Measurements from ENCODE around the gene ANG. TPM values are rescaled to one million over a fixed set of nuclear protein-coding genes. Genes with fewer than 3 reads are reported as not detected.

Gene ANG
- total RNA-seq, 6 experiments from 2014 or later = 361 to 1,830 (median 780) TPM

DNA sequence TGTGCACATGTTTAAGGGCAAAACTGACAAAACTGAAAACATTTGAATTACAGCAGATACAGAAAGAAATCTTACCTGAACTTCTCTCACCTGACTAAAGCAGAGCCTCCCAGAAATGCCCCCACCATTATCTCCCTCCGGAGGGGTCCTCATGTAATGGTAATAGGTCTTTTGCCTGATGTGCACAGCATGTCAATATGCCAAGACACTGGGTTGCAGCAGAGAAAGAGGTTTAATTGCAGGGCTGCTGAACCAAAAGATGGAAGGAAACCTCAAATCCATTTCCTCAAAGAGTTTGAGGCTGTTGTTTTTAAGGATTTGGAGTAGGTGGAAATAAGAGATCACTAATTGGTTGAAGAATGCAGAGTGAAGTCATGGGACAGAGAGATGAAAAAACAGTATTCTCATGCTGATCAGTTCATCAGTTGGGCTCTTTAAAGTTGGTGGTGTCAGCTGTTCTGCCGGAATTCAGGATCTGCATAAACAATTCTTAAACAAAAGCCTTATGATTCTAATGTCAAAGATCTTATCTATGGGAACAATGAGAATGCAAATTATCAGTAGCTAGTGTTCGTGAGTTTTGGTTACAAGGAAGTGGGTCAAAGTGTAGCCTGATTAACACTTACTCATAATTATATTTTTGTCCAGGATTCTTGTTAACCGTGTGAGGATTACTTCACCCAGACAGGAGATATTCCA, 18.2 kb downstream of the ANG start:
- intact Hi-C loops (cut with DNase I) = no loop called here
- no peak overlapping the region for H3K27ac ChIP-seq
- DNase-seq = no peak
- no peaks in the 10 kb centered on the region for H3K9me3 ChIP-seq
- ATAC-seq = peak; percentile 28 to 66 (median 41)
- 43% methylated on average over 4 of the region's 4 CpGs for WGBS (ENCODE audit: insufficient coverage, low coverage, low lambda C conversion rate, missing lambda C conversion rate)
- H3K36me3 ChIP-seq = no peaks in the 10 kb centered on the region
- H3K27me3 ChIP-seq = no peaks in the 10 kb centered on the region
- no peak overlapping the region for H3K4me3 ChIP-seq
- no peaks in the 10 kb centered on the region for H3K4me1 ChIP-seq
- TF ChIP-seq POLR2A (IDR thresholded peaks at IDR 0.05) (no peak), CTCF (IDR thresholded peaks at IDR 0.05) (no peak)

DNA sequence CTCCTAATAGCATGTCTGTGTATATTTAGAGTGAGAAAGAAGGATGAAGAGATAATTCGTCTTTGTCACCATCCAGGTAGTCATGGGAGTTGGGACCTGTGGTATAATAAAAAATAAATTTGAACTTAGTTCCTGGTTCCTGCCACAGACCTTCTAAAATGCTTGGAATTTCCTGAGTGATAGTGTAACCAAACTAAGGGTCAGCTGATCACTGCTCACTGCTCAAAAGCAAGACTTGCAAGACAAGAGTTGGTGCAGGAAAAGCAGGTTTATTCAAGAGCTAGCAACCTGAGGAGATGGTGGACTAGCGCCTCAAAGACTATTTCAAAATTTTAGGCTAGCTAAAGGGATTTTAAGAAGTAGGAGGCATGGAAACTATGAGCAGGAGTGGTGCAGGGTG, 19.1 kb downstream of the ANG start:
- DNase-seq (no peak), ATAC-seq (peak in 2 of 4 donors; percentile 24 to 37)
- Histone ChIP-seq H3K9me3 (no peaks in the 10 kb centered on the region), H3K36me3 (no peaks in the 10 kb centered on the region), H3K27ac (no peak overlapping the region), H3K4me1 (no peaks in the 10 kb centered on the region), H3K4me3 (no peak overlapping the region), H3K27me3 (no peaks in the 10 kb centered on the region)
- intact Hi-C loops (cut with DNase I) = no loop called here
- TF ChIP-seq POLR2A (IDR thresholded peaks at IDR 0.05) (no peak), CTCF (IDR thresholded peaks at IDR 0.05) (no peak)
- WGBS (ENCODE audit: insufficient coverage, low coverage, low lambda C conversion rate, missing lambda C conversion rate) = 58% methylated on average over 2 of the region's 2 CpGs

GRCh38 chr14:20711261-20711660, 22.7 kb downstream of the ANG start:
- Histone ChIP-seq H3K27ac (no peak overlapping the region), H3K27me3 (no peaks in the 10 kb centered on the region), H3K36me3 (no peaks in the 10 kb centered on the region), H3K9me3 (no peaks in the 10 kb centered on the region), H3K4me3 (no peak overlapping the region), H3K4me1 (no peaks in the 10 kb centered on the region)
- ATAC-seq (no peak), DNase-seq (no peak)
- intact Hi-C loops (cut with DNase I) = no loop called here
- no peak for TF ChIP-seq POLR2A (IDR thresholded peaks at IDR 0.05)
- WGBS (ENCODE audit: insufficient coverage, low coverage, low lambda C conversion rate, missing lambda C conversion rate) = 65% methylated on average over 3 of the region's 4 CpGs

- peak in 1 of 4 donors; percentile 21 for ATAC-seq
- Histone ChIP-seq H3K27ac (no peak overlapping the region), H3K9me3 (no peaks in the 10 kb centered on the region), H3K4me1 (no peaks in the 10 kb centered on the region), H3K4me3 (no peak overlapping the region), H3K27me3 (no peaks in the 10 kb centered on the region), H3K36me3 (no peaks in the 10 kb centered on the region)
- WGBS (ENCODE audit: insufficient coverage, low coverage, low lambda C conversion rate, missing lambda C conversion rate) = 62% methylated on average over 4 of the region's 4 CpGs
- intact Hi-C loops (cut with DNase I) = no loop called here
- no peak for DNase-seq
- TF ChIP-seq CTCF (IDR thresholded peaks at IDR 0.05) (no peak), POLR2A (IDR thresholded peaks at IDR 0.05) (no peak)
Observed at GRCh38 chr14:20711685-20712084, 23.1 kb downstream of the ANG start.

DNA sequence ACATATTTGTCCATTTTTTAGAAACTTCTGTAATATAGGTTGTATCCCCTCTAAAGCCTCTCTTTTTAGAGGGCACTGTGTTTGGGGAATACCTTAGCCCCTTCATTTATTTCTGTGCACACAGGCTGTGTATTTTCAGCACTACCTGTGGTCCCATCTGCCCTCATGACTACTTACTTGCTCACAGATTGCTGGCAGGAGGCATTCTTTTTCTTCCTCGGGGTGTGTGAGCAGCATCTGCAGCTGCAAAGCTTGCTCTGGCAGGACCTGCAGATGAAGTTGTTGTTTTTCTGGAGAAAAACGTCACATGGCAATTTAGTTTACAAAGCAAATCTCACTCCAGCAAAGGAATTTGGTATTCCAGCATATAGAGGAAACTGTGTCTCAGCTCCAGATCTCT, 24.3 kb downstream of the ANG start:
- Histone ChIP-seq H3K4me3 (no peak overlapping the region), H3K36me3 (no peaks in the 10 kb centered on the region), H3K27ac (no peak overlapping the region), H3K9me3 (no peaks in the 10 kb centered on the region), H3K27me3 (no peaks in the 10 kb centered on the region), H3K4me1 (no peaks in the 10 kb centered on the region)
- TF ChIP-seq POLR2A (IDR thresholded peaks at IDR 0.05) = no peak
- ATAC-seq = no peak
- WGBS (ENCODE audit: insufficient coverage, low coverage, low lambda C conversion rate, missing lambda C conversion rate) = 39% methylated on average over 2 of the region's 2 CpGs
- intact Hi-C loops (cut with DNase I) = no loop called here
- no peak for DNase-seq

Data from right lobe of liver (tissue), 6 donors.